T-helper 2 cell treated with Interferon-gamma antibody and Interleukin-4, amounts not matched to agents 5 μg/mL and 100 μg/mL, for 36 hours (primary cell): ENCODE data around the gene KDM4B.

Experiments used
- DNase-seq: peaks from one replicate; pipeline ENCODE4 v3.0.0; 2021; ENCODE audit warnings: low spot score
- H3K27ac Mint-ChIP-seq: one replicate; pipeline ENCODE4 v1.8.0; 2021; ENCODE audit warnings: mild to moderate bottlenecking, mixed read lengths
- H3K27me3 Mint-ChIP-seq: one replicate; pipeline ENCODE4 v1.8.0; 2021; ENCODE audit warnings: low read depth, mixed read lengths
- H3K36me3 Mint-ChIP-seq: one replicate; pipeline ENCODE4 v1.8.0; 2021; ENCODE audit warnings: low read depth, mixed read lengths
- H3K4me1 Mint-ChIP-seq: one replicate; pipeline ENCODE4 v1.8.0; 2021; ENCODE audit warnings: low read depth, mixed read lengths
- H3K4me3 Mint-ChIP-seq: one replicate; pipeline ENCODE4 v1.8.0; 2022; ENCODE audit warnings: mild to moderate bottlenecking, moderate library complexity, mixed read lengths
- H3K9me3 Mint-ChIP-seq: one replicate; pipeline ENCODE4 v1.8.0; 2021; ENCODE audit warnings: mixed read lengths

The KDM4B gene

DNA sequence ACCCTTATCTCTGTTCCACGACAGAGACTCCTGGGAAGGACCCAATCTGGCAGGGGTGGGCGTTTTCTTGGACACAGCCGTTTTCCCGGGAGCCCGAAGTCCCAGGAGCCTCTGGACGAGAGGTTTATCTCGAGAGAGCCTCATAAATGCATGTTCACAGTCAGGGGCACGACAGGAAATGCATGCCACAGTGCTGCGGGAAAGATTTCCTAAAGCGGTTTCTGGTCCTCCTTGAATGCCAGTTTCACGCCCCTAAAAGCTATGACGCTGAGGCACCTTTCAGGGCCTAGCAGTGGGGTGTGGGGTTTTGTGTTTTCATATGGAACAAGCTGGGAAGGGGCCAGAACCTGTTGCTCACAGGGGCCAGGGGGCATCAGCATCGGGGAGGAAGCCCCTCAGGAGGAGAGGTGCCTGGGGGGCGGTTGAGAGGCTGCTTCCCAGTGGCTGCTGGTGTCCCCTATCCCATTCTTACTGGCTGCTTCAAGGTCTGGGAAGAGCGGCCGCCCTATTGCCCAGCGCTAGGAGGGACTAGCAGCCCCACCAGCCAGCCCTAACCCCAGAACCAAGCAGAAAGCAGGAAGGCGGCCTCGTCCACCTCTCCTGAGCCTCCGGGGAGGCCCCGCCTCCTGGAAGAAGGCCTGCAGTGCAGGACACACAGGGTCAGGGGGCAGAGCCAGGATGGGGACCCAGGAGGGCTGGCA lies 157.0 kb downstream of the KDM4B start:
- no peaks in the 10 kb centered on the region for H3K27me3 Mint-ChIP-seq
- no peak overlapping the region for H3K27ac Mint-ChIP-seq
- no peak overlapping the region for H3K4me3 Mint-ChIP-seq
- H3K36me3 Mint-ChIP-seq, result peaks cover 5% of the 10 kb centered on the region
- H3K4me1 Mint-ChIP-seq, result no peaks in the 10 kb centered on the region
- no peak for DNase-seq
- H3K9me3 Mint-ChIP-seq, result no peaks in the 10 kb centered on the region

DNA sequence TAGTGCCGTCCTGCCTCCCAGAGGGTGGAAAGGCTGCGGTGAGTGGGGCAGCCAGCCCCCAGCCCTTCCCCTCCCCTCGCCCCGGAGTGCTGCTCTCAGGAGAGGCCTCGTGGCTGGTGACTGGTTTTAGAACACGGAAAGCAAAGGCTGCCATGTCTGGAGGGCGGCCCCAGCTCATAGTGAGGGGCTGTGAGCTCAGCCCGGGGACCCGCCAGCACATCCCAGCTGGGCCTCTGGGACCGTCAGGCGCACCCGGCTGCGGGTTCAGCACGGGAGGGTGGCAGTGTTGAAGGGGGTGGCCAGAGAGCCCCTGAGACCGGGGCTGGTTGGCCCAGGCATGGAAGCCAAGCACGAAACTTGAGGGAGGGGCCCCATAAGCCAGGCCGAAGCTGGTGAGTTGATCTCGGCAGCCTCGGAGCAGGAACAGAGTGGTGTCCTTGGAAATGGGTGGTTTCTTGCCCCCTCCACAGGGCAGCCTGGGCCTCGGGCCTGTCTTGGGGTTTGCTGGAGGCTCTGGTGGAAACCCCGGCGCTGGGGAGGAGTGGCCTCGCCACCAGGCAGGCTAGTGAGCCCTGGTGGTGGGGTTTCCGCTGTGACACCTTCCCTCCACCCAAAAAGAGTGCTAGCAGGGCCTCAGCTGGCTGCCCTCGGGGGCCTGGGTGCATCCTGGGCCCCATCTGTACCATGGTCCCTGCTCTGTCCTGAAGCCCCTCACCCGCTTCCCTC lies 157.7 kb downstream of the KDM4B start:
- peaks cover 6% of the 10 kb centered on the region for H3K36me3 Mint-ChIP-seq
- H3K4me3 Mint-ChIP-seq, result no peak overlapping the region
- H3K27ac Mint-ChIP-seq, result no peak overlapping the region
- no peak for DNase-seq
- H3K4me1 Mint-ChIP-seq, result no peaks in the 10 kb centered on the region
- no peaks in the 10 kb centered on the region for H3K27me3 Mint-ChIP-seq
- H3K9me3 Mint-ChIP-seq, result no peaks in the 10 kb centered on the region

DNA sequence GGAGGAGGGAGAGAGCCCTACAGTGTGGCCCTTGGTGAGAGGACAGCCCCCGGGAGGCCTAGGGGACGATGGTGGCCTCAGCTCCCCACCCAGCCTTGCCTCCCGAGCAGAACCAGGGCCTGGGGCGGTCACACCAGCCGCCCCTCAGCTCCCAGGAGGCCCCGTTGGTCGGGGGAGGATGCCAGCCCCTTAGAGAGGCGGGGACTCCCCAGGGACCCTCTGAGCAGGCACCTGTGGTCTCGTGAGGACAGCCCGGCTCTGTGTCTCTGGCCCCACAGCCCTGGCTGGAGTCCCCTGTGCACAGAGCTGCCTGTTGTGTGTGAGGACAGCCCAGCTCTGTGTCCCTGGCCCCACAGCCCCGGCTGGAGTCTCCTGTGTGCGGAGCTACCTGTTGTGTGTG lies 158.8 kb downstream of the KDM4B start:
- DNase-seq, result no peak
- Mint-ChIP-seq H3K36me3 (peaks cover 5% of the 10 kb centered on the region), H3K4me3 (no peak overlapping the region), H3K27ac (no peak overlapping the region), H3K9me3 (no peaks in the 10 kb centered on the region), H3K4me1 (no peaks in the 10 kb centered on the region), H3K27me3 (no peaks in the 10 kb centered on the region)

DNA sequence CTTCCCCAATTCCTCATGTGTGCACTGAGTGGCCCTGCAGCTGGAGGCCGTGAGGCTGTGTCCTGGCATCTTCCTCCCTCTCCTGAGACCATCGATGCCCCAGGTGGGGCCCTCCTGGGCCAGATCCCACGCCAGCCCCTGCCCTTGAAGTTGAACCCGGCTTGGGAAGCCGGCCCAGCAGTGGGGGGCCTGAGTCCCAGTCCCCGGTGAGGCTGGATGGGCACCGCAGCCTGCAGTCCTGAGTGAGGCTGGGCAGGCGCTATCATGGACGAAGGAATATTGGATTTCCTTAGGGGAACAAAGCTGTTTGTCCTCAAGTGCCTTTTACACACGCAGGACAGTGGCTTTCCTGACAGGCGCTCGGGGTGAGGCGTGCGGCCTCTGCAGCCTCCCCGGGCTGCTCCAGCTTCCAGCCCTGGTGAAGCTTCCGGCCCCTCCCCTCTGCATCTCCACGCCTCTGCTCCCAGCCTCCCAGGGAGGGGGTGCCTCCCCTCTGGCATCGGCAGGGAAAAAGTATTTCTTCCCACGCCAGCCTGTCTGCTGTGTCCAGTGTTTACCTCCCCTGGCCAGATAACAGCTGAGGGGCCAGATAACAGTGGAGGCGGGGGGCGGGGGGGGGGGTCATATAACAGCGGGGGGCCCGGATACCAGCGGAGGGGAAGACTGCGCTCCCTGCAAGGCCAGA lies 159.5 kb downstream of the KDM4B start:
- no peak overlapping the region for H3K4me3 Mint-ChIP-seq
- peaks cover 5% of the 10 kb centered on the region for H3K36me3 Mint-ChIP-seq
- H3K27ac Mint-ChIP-seq, result no peak overlapping the region
- H3K27me3 Mint-ChIP-seq, result no peaks in the 10 kb centered on the region
- H3K4me1 Mint-ChIP-seq, result no peaks in the 10 kb centered on the region
- no peak for DNase-seq
- H3K9me3 Mint-ChIP-seq, result no peaks in the 10 kb centered on the region

DNA sequence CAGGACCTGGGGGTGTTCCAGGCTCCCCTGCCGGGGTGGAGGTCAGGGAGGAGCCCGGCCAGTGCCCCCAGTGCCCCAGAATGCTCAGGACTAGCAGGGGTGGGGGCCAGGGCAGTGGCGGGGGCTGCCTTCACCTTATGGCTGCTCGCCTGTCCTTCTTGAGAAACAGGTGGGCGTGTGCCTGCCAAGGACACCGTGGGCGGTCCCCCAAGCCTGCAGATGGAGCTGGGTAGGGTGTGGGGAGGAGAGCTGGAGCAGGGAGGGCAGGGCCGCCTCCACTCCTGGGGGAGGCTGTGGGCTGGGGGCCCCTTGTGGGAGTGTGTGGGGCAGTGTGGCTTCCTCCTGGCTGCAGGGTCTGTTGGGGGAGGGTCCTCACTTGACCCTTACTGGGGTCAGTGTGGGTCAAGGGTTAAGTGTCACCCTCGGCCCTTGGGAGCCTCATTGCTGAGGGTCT lies 160.1 kb downstream of the KDM4B start:
- no peak overlapping the region for H3K4me3 Mint-ChIP-seq
- DNase-seq, result no peak
- no peaks in the 10 kb centered on the region for H3K27me3 Mint-ChIP-seq
- H3K9me3 Mint-ChIP-seq, result no peaks in the 10 kb centered on the region
- no peak overlapping the region for H3K27ac Mint-ChIP-seq
- peaks cover 5% of the 10 kb centered on the region for H3K36me3 Mint-ChIP-seq
- no peaks in the 10 kb centered on the region for H3K4me1 Mint-ChIP-seq

DNA sequence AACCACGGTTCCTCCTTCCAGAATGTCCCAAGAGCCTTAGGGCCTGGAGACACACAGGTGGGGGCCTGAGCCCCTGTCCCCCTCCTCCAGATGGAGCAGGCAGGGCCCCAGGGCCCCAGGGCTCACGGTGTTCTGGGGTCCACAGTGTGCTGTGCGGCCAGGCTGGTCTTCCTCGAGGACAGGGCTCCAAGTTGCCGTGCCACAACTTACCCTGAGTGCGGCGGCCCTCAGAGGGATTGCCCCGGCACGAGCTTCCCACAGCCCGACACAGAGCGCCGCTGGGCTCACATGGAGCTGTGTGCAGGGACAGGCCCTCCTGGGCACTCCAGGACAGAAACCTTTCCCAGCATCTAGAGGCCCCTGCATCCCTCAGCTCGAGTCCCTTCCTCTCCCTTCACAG lies 160.8 kb downstream of the KDM4B start:
- H3K27ac Mint-ChIP-seq, result no peak overlapping the region
- H3K4me3 Mint-ChIP-seq, result no peak overlapping the region
- no peaks in the 10 kb centered on the region for H3K27me3 Mint-ChIP-seq
- no peaks in the 10 kb centered on the region for H3K4me1 Mint-ChIP-seq
- peaks cover 8% of the 10 kb centered on the region for H3K36me3 Mint-ChIP-seq
- no peaks in the 10 kb centered on the region for H3K9me3 Mint-ChIP-seq
- no peak for DNase-seq

DNA sequence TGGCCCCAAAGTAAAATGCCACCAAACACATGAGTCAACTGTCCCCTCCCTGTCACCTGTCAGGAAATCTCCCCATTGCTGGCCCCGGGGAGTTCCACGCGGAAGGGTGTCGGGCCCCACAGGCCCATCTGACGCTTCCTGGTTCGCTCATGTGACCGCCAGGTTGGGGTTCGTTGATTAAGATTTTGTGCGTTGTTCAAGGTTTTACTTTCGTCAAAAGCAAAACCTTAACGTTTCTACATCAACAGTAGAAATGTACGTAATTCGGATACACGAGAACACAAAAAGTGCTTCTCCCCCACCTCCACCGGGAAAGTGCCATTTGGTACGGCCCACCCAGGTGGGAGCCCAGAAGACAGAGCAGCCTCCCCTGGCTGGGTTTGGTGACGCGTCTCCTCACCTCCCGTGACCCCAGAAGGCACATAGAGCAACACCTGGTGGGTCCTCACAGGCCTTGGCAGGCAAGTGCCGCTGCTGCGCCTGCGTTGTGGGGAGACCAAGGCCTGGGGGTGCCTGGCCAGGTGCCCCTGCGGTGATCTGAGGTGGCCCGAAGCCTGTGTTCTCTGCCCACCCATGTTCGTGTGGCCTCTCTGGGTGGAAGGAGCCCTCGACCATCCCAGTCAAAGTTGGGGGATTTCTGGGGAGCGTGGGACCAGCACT lies 161.6 kb downstream of the KDM4B start:
- H3K27ac Mint-ChIP-seq, result no peak overlapping the region

DNA sequence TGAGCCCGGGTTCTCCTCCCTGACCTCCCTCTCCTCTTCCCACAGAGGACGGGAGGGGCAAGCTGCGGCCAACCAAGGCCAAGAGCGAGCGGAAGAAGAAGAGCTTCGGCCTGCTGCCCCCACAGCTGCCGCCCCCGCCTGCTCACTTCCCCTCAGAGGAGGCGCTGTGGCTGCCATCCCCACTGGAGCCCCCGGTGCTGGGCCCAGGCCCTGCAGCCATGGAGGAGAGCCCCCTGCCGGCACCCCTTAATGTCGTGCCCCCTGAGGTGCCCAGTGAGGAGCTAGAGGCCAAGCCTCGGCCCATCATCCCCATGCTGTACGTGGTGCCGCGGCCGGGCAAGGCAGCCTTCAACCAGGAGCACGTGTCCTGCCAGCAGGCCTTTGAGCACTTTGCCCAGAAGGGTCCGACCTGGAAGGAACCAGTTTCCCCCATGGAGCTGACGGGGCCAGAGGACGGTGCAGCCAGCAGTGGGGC lies 162.2 kb downstream of the KDM4B start:
- DNase-seq, result no peak
- no peaks in the 10 kb centered on the region for H3K27me3 Mint-ChIP-seq
- H3K9me3 Mint-ChIP-seq, result no peaks in the 10 kb centered on the region
- peaks cover 13% of the 10 kb centered on the region for H3K36me3 Mint-ChIP-seq
- H3K4me3 Mint-ChIP-seq, result no peak overlapping the region
- H3K27ac Mint-ChIP-seq, result no peak overlapping the region
- no peaks in the 10 kb centered on the region for H3K4me1 Mint-ChIP-seq

More for the DNA sequence above, 161.6 kb downstream of the KDM4B start:
- no peak for DNase-seq
- no peaks in the 10 kb centered on the region for H3K4me1 Mint-ChIP-seq
- H3K4me3 Mint-ChIP-seq, result no peak overlapping the region
- peaks cover 9% of the 10 kb centered on the region for H3K36me3 Mint-ChIP-seq
- H3K9me3 Mint-ChIP-seq, result no peaks in the 10 kb centered on the region
- H3K27me3 Mint-ChIP-seq, result no peaks in the 10 kb centered on the region

DNA sequence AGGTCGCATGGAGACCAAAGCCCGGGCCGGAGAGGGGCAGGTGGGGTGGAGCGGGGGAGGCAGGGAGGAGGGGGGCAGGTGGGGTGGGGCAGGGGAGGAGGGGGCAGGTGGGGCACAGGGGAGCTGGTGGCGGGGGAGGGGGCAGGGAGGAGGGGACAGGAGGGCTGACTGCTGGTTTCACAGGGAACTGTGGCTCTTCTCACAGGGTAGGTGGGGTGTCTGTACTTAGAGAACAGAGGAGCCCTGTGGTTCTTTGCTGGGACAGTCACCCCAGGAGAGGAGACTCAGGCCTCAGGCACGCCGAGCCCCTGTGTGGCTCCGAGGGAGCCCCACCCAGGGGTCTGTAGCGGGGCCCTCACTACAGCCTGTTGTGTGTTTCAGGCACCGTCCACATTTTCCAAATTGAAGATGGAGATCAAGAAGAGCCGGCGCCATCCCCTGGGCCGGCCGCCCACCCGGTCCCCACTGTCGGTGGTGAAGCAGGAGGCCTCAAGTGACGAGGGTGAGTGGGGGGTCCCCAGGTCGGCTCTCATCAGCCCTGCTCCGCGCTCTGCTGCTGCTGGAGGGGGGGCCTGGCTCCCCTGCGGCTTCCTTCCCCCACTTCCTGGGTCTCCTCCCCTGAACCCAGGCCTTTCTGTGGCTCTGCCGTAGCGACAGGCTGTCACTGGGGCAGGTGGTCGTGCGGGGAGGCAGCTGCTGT lies 162.7 kb downstream of the KDM4B start:
- H3K27ac Mint-ChIP-seq, result no peak overlapping the region
- no peaks in the 10 kb centered on the region for H3K9me3 Mint-ChIP-seq
- no peak for DNase-seq
- H3K27me3 Mint-ChIP-seq, result no peaks in the 10 kb centered on the region
- H3K36me3 Mint-ChIP-seq, result peaks cover 15% of the 10 kb centered on the region
- no peaks in the 10 kb centered on the region for H3K4me1 Mint-ChIP-seq
- H3K4me3 Mint-ChIP-seq, result no peak overlapping the region

DNA sequence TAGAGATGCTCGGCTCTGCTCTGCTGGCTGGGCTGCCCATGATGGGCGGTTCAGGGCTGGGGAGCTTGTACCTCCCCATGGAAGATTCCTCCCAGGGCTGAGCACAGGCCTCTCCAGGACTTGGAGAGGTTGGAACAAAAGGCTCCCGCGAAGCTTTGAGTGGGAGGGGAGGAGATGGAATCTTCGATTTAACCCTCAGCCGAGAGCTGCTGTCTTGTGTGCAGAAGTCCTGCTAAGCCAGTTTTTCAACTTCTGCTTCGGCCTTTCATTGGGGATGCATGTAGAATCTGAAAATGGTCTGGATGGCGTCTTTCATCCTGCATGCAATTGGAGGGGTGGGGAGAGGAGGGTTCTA lies 163.3 kb downstream of the KDM4B start:
- no peaks in the 10 kb centered on the region for H3K27me3 Mint-ChIP-seq
- no peaks in the 10 kb centered on the region for H3K9me3 Mint-ChIP-seq
- peaks cover 20% of the 10 kb centered on the region for H3K36me3 Mint-ChIP-seq
- no peak for DNase-seq
- H3K4me1 Mint-ChIP-seq, result no peaks in the 10 kb centered on the region
- no peak overlapping the region for H3K4me3 Mint-ChIP-seq
- no peak overlapping the region for H3K27ac Mint-ChIP-seq

DNA sequence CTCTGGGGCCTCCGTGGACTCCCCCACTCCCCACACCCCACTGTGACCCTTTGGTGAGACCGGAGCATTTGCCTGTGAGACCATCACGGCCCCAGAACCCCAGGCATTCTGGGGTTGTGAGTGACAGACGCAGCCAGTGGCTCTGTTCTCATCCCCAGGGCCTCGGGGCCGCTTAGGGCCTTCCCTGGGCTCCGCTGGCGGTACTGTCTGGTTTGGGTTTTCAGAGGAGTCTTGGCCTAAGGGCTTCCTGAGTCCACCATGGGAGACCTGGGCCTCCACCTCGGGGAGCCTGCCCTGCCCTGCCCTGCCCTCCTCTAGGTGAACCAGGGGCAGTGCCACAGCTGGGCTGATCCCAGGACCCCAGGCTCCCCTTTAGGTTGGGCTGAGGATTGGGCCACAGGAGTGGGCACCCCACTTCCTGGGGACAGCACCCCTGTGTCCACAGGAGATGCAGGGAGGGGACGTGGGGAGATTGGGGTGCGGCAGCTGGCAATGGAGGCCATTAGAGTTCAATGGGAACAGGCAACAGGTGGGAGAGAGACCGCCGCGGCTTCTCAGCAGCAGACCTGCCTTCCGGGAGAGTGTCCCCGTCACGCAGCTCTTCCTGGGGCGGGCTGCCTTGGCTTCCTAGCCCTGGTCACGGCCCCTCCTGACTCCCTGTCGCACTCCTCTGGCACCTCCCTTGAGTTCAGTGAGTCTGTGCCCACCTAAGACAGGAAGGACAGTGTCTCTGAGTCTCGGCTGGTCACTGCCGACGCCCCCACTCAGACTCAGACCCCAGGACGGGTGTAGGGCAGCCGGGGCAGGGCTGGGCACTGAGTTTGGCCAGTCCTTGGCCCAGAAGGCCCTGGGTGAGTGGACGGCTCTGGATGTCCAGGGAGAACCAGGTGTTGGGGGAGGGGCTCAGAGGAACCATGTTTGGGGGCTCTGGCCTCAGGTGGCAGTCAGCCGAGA lies 164.1 kb downstream of the KDM4B start:
- peaks cover 23% of the 10 kb centered on the region for H3K36me3 Mint-ChIP-seq
- DNase-seq, result no peak
- H3K4me3 Mint-ChIP-seq, result no peak overlapping the region
- no peak overlapping the region for H3K27ac Mint-ChIP-seq
- no peaks in the 10 kb centered on the region for H3K9me3 Mint-ChIP-seq
- H3K4me1 Mint-ChIP-seq, result no peaks in the 10 kb centered on the region
- H3K27me3 Mint-ChIP-seq, result no peaks in the 10 kb centered on the region

DNA sequence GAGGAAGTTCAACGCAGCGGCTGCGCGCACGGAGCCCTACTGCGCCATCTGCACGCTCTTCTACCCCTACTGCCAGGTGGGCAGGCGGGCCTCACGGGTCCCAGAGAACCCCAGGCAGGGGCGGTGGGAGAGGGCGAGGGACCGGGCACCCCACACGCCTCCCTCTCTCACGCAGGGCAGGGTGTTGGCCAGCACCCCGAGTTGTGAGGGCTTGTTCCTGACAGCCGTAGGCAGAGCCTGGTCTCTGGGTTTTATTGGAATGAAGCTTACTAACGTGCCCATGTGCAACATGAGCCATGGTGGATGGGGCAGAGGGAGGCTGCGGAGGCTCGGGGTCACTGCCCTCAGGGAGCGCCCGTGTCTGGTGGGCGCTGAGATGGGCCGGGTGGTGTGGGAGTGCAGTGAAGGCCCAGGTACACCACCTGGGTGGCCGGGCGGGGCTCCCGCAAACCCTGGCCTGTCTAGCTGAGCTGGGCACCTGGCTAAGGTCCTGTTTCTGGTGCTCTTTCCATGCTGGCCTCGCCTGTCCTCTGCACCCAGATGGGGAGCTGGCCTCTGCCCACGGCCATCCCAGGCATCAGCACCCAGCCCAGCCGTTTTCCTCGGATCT lies 165.2 kb downstream of the KDM4B start:
- Mint-ChIP-seq H3K9me3 (no peaks in the 10 kb centered on the region), H3K27me3 (peaks cover 1% of the 10 kb centered on the region), H3K4me1 (peaks cover 10% of the 10 kb centered on the region), H3K36me3 (peaks cover 34% of the 10 kb centered on the region), H3K4me3 (no peak overlapping the region), H3K27ac (no peak overlapping the region)
- DNase-seq, result no peak
